MM.1S (cell line): Measurements from ENCODE around the gene RNF187.

ENCODE experiments used
- DNase-seq: peaks from one replicate; pipeline ENCODE4 v3.0.0-alpha.2; 2015
- H2AFZ ChIP-seq: fragments of 300-600 bp; sonication (generic); 2 replicates; pipeline ENCODE4 v1.6.0; 2016; ENCODE audit warnings: antibody characterized with exemption, low read length
- H3F3A ChIP-seq: fragments of 300-600 bp; sonication (generic); 2 replicates; pipeline ENCODE4 v1.6.1; 2016; ENCODE audit warnings: mild to moderate bottlenecking, antibody characterized with exemption, low read length, moderate library complexity, mixed read lengths; ENCODE audit not compliant: insufficient read depth
- H3K27ac ChIP-seq: fragments of 300-600 bp; sonication (generic); 2 replicates; pipeline ENCODE4 v1.5.1; 2016; ENCODE audit warnings: mild to moderate bottlenecking, low read length
- H3K27me3 ChIP-seq: fragments of 300-600 bp; sonication (generic); replicated peaks from 2 replicates; pipeline ENCODE4 v1.6.0; 2016; ENCODE audit warnings: low read length; ENCODE audit not compliant: insufficient read depth
- H3K36me3 ChIP-seq: fragments of 300-600 bp; sonication (generic); replicated peaks from 2 replicates; pipeline ENCODE4 v1.6.1; 2016; ENCODE audit warnings: mild to moderate bottlenecking, low read length, mixed read lengths; ENCODE audit not compliant: insufficient read depth
- H3K4me1 ChIP-seq: fragments of 300-600 bp; sonication (generic); 2 replicates; pipeline ENCODE4 v1.6.1; 2016; ENCODE audit warnings: low read length, mixed read lengths
- H3K4me2 ChIP-seq: fragments of 300-600 bp; sonication (generic); 2 replicates; pipeline ENCODE4 v1.6.0; 2016; ENCODE audit warnings: low read depth, low read length
- H3K4me3 ChIP-seq: fragments of 300-600 bp; sonication (generic); 2 replicates; pipeline ENCODE4 v1.5.1; 2016; ENCODE audit warnings: low read length, mixed read lengths
- H3K79me2 ChIP-seq: fragments of 300-600 bp; sonication (generic); 2 replicates; pipeline ENCODE4 v1.6.1; 2016; ENCODE audit warnings: mixed run types, low read length, mixed read lengths
- H3K9ac ChIP-seq: fragments of 300-600 bp; sonication (generic); 2 replicates; pipeline ENCODE4 v1.6.1; 2016; ENCODE audit warnings: low read length, mixed read lengths
- H3K9me2 ChIP-seq: fragments of 300-600 bp; sonication (generic); replicated peaks from 2 replicates; pipeline ENCODE4 v1.6.1; 2016; ENCODE audit warnings: mild to moderate bottlenecking, low read length, mixed read lengths; ENCODE audit not compliant: insufficient read depth
- H3K9me3 ChIP-seq: fragments of 300-600 bp; sonication (generic); replicated peaks from 2 replicates; pipeline ENCODE4 v1.6.1; 2016; ENCODE audit warnings: mild to moderate bottlenecking, low read length, mixed read lengths; ENCODE audit not compliant: insufficient read depth
- H4K20me1 ChIP-seq: fragments of 300-600 bp; sonication (generic); 2 replicates; pipeline ENCODE4 v1.6.1; 2016; ENCODE audit warnings: mild to moderate bottlenecking, low read length, moderate library complexity, mixed read lengths; ENCODE audit not compliant: insufficient read depth
- CTCF ChIP-seq: fragments of 300-600 bp; sonication (generic); IDR thresholded peaks from 2 replicates; pipeline ENCODE4 v1.5.1; 2016; ENCODE audit warnings: antibody characterized with exemption, low read length, mixed read lengths
- EZH2 ChIP-seq: fragments of 300-600 bp; sonication (generic); optimal IDR thresholded peaks from 2 replicates; pipeline ENCODE3; 2017; ENCODE audit warnings: low read depth, mild to moderate bottlenecking, antibody characterized with exemption, low read length, mixed read lengths
- EZH2phosphoT487 ChIP-seq: fragments of 300-600 bp; sonication (generic); IDR thresholded peaks from 2 replicates; pipeline ENCODE4 v1.6.1; 2018; ENCODE audit warnings: antibody characterized with exemption, low read length

Gene RNF187

GRCh38 chr1:228483789-228484188, 3.4 kb upstream of the RNF187 start:
- H3K4me3 ChIP-seq, result no peak overlapping the region
- no peak overlapping the region for H3K9ac ChIP-seq
- H4K20me1 ChIP-seq, result no peaks in the 10 kb centered on the region
- no peak overlapping the region for H3K4me2 ChIP-seq
- H3K36me3 ChIP-seq, result no peaks in the 10 kb centered on the region
- peaks cover 22% of the 10 kb centered on the region for H3F3A ChIP-seq
- H3K27ac ChIP-seq, result no peak overlapping the region
- H3K79me2 ChIP-seq, result peaks cover 11% of the 10 kb centered on the region
- no peak overlapping the region for H2AFZ ChIP-seq
- H3K27me3 ChIP-seq, result no peaks in the 10 kb centered on the region
- H3K9me3 ChIP-seq, result no peaks in the 10 kb centered on the region
- no peak for DNase-seq
- H3K9me2 ChIP-seq, result no peaks in the 10 kb centered on the region
- TF ChIP-seq CTCF (no peak), EZH2 (no peak)
- peaks cover 40% of the 10 kb centered on the region for H3K4me1 ChIP-seq

GRCh38 chr1:228486596-228487335, 416 bp upstream of the RNF187 start:
- Histone ChIP-seq H3F3A (peaks cover 7% of the 10 kb centered on the region; the same call in 1 of the 2 replicates), H3K9ac (peak overlapping the region; percentile 95), H4K20me1 (no peaks in the 10 kb centered on the region), H3K4me2 (peak overlapping the region; percentile 90), H3K27ac (peak overlapping the region; percentile 93), H2AFZ (peak overlapping the region; percentile 98), H3K36me3 (0 out of 2 replicates have a peak, but pooled peaks cover 4% of the 10 kb centered on the region), H3K9me3 (no peaks in the 10 kb centered on the region), H3K9me2 (no peaks in the 10 kb centered on the region), H3K4me3 (peak overlapping the region; percentile 98), H3K27me3 (no peaks in the 10 kb centered on the region), H3K4me1 (peaks cover 26% of the 10 kb centered on the region), H3K79me2 (peaks cover 32% of the 10 kb centered on the region)
- no peak for TF ChIP-seq EZH2phosphoT487
- TF ChIP-seq CTCF, result no peak
- no peak for TF ChIP-seq EZH2
- peak; percentile 87 for DNase-seq

- DNase-seq, result no peak
- TF ChIP-seq EZH2 (no peak), CTCF (no peak), EZH2phosphoT487 (no peak)
- H3K27me3 ChIP-seq, result no peaks in the 10 kb centered on the region
- H3K36me3 ChIP-seq, result 0 out of 2 replicates have a peak, but pooled peaks cover 4% of the 10 kb centered on the region
- H3K9me3 ChIP-seq, result no peaks in the 10 kb centered on the region
- H3K4me1 ChIP-seq, result peaks cover 15% of the 10 kb centered on the region
- peak overlapping the region; percentile 82 for H3K4me2 ChIP-seq
- H3K4me3 ChIP-seq, result peak overlapping the region; percentile 68
- H3K9ac ChIP-seq, result peak overlapping the region; percentile 69
- H4K20me1 ChIP-seq, result no peaks in the 10 kb centered on the region
- no peak overlapping the region for H2AFZ ChIP-seq
- no peak overlapping the region for H3K27ac ChIP-seq
- H3K9me2 ChIP-seq, result no peaks in the 10 kb centered on the region
- H3K79me2 ChIP-seq, result peaks cover 32% of the 10 kb centered on the region
- peaks cover 7% of the 10 kb centered on the region; the same call in 1 of the 2 replicates for H3F3A ChIP-seq
These were observed 1.1 kb downstream of the RNF187 start for GRCh38 chr1:228488125-228488817.
